Ectodermal cell (in vitro differentiated cells): ENCODE data around the gene ATP5PO.
"Not testable (repeated sequence)": the region's sequence is repeated elsewhere in the genome, so short reads cannot be mapped to it uniquely, and the experiment has no call there.

ENCODE experiments used
- H3K27ac ChIP-seq: 2 replicates; pipeline ENCODE4 v1.7.0; 2013; ENCODE audit warnings: mild to moderate bottlenecking, low read depth, low read length; ENCODE audit not compliant: insufficient read depth, poor library complexity, severe bottlenecking
- H3K27me3 ChIP-seq: 2 replicates; pipeline ENCODE4 v1.7.0; 2013; ENCODE audit warnings: mild to moderate bottlenecking, low read length; ENCODE audit not compliant: insufficient read depth, control insufficient read depth, poor library complexity, severe bottlenecking
- H3K36me3 ChIP-seq: one replicate; pipeline ENCODE4 v1.7.0; 2013; ENCODE audit warnings: low read length; ENCODE audit not compliant: control insufficient read depth, insufficient read depth
- H3K4me1 ChIP-seq: one replicate; pipeline ENCODE4 v1.7.0; 2013; ENCODE audit warnings: low read length; ENCODE audit not compliant: control insufficient read depth, insufficient read depth
- H3K4me3 ChIP-seq: 2 replicates; pipeline ENCODE4 v1.7.0; 2013; ENCODE audit warnings: low read depth, low read length, control low read depth; ENCODE audit not compliant: insufficient read depth
- H3K9me3 ChIP-seq: 2 replicates; pipeline ENCODE4 v1.7.0; 2013; ENCODE audit warnings: mild to moderate bottlenecking, low read length, moderate library complexity; ENCODE audit not compliant: control insufficient read depth
- WGBS, 2 experiments: methylation state at CpG; one replicate each; pipeline ENCODE4 v1.1.7; 2013; ENCODE audit warnings: missing lambda C conversion rate in 2 of 2; 5-methylcytosine and 5-hydroxymethylcytosine counted together

Gene ATP5PO

DNA sequence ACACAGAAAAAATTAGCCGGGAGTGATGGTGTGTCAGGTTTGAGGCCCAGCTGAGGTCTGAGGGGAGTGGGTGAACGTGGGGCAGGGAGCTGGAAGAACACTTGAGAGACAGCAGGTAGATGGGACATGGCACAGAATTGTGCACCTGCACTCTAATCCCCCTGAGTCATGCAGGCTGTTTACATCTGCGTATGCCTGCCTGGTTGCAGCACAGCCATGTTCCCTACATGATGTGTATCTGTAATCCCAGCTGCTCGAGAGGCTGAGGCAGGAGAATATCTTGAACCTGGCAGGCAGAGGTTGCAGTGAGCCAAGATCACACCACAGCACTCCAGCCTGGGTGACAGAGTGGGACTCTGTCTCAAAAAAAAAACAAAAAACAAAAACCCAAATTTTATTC is 44.8 kb downstream of the ATP5PO start:
- no peaks in the 10 kb centered on the region for H3K9me3 ChIP-seq
- WGBS, 2 experiments = 91 to 92% methylated on average over 4 of the region's 4 CpGs
- H3K4me3 ChIP-seq = no peak overlapping the region
- no peaks in the 10 kb centered on the region for H3K4me1 ChIP-seq
- no peaks in the 10 kb centered on the region for H3K27me3 ChIP-seq
- no peaks in the 10 kb centered on the region for H3K36me3 ChIP-seq
- H3K27ac ChIP-seq = no peak overlapping the region

DNA sequence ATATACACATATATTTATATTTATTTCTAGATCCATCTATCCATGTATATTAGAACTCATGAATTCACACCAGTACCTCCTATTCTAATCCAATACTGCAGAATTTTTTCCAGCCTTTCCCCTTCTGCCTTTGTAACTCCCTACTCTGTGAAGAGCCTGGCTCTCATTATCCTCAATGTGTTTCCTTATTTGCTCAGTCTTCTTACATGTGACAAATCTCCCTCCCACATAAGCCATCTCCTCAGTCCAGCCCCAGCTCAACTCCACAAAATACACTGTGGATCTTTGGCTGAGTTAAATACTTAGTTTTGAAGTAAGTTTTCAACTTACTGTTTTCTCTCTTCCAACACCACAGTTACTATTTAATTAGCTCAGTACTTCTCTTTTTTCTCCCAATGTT is 45.7 kb downstream of the ATP5PO start:
- Histone ChIP-seq H3K36me3 (no peaks in the 10 kb centered on the region), H3K27me3 (no peaks in the 10 kb centered on the region), H3K9me3 (no peaks in the 10 kb centered on the region), H3K4me1 (no peaks in the 10 kb centered on the region), H3K4me3 (no peak overlapping the region), H3K27ac (no peak overlapping the region)

DNA sequence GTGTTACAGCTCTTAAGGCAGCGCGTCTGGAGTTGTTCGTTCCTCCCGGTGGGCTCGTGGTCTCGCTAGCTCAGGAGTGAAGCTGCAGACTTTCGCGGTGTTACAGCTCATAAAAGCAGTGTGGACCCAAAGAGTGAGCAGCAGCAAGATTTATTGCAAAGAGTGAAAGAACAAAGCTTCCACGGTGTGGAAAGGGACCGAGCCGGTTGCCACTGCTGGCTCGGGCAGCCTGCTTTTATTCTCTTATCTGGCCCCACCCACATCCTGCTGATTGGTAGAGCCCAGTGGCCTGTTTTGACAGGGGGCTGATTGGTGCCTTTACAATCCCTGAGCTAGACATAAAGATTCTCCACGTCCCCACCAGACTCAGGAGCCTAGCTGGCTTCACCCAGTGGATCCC is 47.7 kb downstream of the ATP5PO start:
- not testable (repeated sequence) for H3K4me1 ChIP-seq, H3K27ac ChIP-seq, H3K27me3 ChIP-seq, H3K9me3 ChIP-seq, H3K4me3 ChIP-seq, H3K36me3 ChIP-seq
- WGBS, 2 experiments = 92 to 93% methylated on average over 13 of the region's 13 CpGs

DNA sequence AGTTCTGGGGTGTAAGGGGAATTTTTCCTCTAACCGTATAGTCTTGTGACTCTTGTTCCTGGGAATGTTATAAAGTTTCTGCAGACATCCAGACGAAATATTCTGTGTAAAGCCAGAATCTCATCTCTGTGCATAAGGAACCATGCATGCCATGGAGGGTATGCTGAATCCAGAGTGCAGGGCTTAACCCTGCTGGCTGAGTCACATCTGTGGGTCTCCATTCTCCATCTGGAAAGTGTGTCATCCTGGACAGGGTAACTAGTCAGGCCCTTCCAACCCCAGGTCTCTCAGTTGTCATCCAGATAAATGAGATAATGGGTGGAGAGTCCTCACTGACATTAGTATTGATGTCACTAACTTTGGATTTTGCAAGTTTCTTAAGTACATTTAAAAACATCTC is 48.8 kb downstream of the ATP5PO start:
- 93 to 96% methylated on average over 2 of the region's 2 CpGs for WGBS, 2 experiments
- H3K4me1 ChIP-seq = no peaks in the 10 kb centered on the region
- H3K9me3 ChIP-seq = no peaks in the 10 kb centered on the region
- H3K36me3 ChIP-seq = no peaks in the 10 kb centered on the region
- H3K27me3 ChIP-seq = no peaks in the 10 kb centered on the region
- no peak overlapping the region for H3K4me3 ChIP-seq
- no peak overlapping the region for H3K27ac ChIP-seq

DNA sequence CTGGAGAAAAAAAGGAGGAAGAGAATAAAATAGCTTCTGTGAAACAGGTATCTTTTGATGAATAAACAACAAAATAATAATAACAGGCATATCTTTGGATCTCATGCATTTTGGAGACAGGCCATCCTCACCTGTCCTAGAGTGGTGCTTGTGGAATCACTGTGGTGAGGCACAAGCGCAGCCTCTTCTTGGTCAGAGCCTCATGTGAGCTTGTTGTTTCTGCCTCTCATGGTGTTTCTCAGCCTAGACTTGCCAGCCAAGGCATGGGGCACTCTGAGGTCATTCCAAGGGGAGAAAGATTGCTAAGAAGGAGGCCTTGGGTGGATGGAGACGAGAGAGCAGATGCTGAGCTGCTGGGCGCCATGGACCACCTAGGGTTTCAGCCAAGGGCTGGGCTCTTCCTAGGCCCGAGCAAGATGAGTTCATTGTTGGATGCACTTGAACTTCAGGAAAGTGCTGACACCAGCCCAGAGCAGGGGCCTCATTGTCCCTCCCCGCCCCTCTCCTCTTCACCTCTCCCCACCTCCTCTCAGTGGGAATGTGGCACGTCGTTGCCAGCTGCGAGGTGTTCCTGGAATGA is 49.5 kb downstream of the ATP5PO start:
- H3K27ac ChIP-seq = no peak overlapping the region
- 92 to 95% methylated on average over 8 of the region's 8 CpGs for WGBS, 2 experiments
- no peaks in the 10 kb centered on the region for H3K9me3 ChIP-seq
- H3K4me3 ChIP-seq = no peak overlapping the region
- no peaks in the 10 kb centered on the region for H3K27me3 ChIP-seq
- H3K36me3 ChIP-seq = no peaks in the 10 kb centered on the region
- no peaks in the 10 kb centered on the region for H3K4me1 ChIP-seq

DNA sequence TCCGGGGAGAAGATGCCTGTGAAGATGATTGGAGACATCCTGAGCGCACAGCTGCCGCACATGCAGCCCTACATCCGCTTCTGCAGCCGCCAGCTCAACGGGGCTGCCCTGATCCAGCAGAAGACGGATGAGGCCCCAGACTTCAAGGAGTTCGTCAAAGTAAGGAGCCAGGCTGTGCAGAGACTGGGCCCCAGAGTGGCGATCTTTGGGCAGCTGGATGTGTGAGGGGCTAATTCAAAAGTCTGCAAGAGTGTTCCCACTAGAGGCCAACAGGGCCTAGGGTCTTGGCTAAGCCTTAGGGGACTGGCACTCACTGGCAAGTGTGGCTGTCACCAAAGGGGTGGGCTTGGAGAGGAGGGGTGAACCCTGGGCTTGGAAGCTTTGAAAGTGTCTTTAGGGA is 50.4 kb downstream of the ATP5PO start:
- 95 to 96% methylated on average over 9 of the region's 9 CpGs for WGBS, 2 experiments
- no peak overlapping the region for H3K27ac ChIP-seq
- H3K27me3 ChIP-seq = no peaks in the 10 kb centered on the region

DNA sequence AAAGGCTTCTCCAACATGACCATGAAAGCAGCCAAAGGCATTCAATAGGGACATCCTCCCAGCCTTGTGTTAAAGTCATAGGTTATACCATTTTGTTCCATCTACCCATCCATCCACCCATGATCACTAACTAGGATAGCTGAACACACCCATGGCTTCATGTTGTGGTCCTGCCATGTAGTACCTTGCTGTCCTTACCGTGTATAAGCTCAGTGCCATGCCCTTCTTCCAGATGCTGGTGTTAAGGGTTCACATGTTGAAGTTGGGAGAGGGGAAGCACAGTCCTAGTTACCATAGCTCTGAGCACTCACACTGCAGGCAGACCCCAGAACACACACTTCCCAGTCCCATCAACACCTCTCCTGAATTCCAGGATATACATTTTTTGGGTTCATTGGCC is 51.5 kb downstream of the ATP5PO start:
- H3K4me3 ChIP-seq = no peak overlapping the region
- 79 to 93% methylated on average over 1 of the region's 1 CpG for WGBS, 2 experiments
- H3K36me3 ChIP-seq = no peaks in the 10 kb centered on the region
- no peaks in the 10 kb centered on the region for H3K27me3 ChIP-seq
- H3K9me3 ChIP-seq = no peaks in the 10 kb centered on the region
- no peak overlapping the region for H3K27ac ChIP-seq
- peaks cover under 1% of the 10 kb centered on the region for H3K4me1 ChIP-seq

More for the DNA sequence above, 50.4 kb downstream of the ATP5PO start:
- Histone ChIP-seq H3K4me1 (no peaks in the 10 kb centered on the region), H3K4me3 (no peak overlapping the region), H3K36me3 (no peaks in the 10 kb centered on the region), H3K9me3 (no peaks in the 10 kb centered on the region)

DNA sequence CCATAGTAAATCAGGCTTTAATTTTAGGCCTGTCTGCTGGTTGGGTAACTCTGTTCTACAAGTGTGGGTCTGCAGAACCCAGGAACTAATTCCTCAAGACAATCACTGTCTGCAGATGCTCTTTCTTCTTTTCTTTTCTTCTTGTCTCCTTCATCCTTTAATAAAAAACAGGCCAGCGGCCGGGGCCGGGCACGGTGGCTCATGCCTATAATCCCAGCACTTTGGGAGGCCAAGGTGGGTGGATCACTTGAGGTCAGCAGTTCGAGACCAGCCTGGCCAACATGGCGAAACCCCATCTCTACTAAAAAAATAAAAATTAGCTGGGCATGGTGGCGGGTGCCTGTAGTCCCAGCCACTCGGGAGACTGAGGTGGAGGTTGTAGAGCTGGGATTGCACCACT is 52.4 kb downstream of the ATP5PO start:
- not testable (repeated sequence) for H3K9me3 ChIP-seq, H3K27me3 ChIP-seq, H3K27ac ChIP-seq, H3K36me3 ChIP-seq, H3K4me3 ChIP-seq
- 85 to 92% methylated on average over 7 to 8 of the region's 8 CpGs for WGBS, 2 experiments
- peaks cover 10% of the 10 kb centered on the region for H3K4me1 ChIP-seq

DNA sequence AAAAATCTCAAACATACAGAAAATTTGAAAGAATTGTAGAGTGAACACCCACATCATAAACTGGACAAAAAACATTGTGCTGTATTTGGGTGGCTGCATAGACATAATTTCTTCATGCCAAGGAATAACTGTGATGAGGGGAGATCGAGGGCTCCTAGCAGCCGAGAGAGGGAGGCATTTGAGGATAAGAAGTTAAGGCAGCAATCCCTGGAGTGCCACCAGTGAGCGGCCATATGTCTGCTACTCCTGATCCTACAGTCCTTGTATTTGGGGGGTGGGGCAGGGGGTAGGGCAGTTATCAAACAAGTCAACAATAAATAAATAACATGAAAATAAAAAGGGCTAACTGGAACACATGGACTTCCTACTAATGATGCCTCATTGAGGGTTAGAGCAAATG is 54.5 kb downstream of the ATP5PO start:
- H3K36me3 ChIP-seq = no peaks in the 10 kb centered on the region
- peaks cover 12% of the 10 kb centered on the region for H3K4me1 ChIP-seq

DNA sequence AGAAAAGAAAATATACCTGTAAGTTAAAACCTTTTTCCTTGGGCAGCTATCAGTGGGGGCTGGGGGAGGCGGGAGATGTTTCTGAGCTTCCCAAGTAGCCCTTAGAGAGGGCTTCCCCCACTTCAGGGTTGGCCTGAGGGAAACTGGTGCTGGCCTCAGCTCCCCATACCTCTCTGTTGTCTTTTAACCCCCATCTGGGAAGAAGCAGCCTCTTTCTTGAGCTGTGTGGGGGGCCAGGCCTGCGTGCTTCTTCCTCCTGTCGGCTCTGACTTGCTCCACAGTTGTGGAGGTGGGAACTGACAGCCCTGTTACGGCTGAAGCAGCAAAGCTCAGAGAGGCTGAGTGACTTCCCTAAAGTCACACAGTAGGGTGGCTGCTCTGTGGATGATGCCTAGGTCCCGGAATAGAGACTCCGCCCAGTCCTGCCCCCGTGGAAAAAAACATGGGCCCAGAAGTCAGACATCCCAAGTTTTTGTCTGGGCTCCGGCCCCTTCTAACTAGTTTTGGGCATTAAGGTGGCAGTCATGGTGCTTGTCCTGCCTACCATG is 55.2 kb downstream of the ATP5PO start:
- peaks cover 12% of the 10 kb centered on the region for H3K4me1 ChIP-seq
- no peak overlapping the region for H3K27ac ChIP-seq
- no peaks in the 10 kb centered on the region for H3K27me3 ChIP-seq
- no peaks in the 10 kb centered on the region for H3K36me3 ChIP-seq
- 87 to 88% methylated on average over 8 of the region's 8 CpGs for WGBS, 2 experiments
- H3K4me3 ChIP-seq = no peak overlapping the region
- no peaks in the 10 kb centered on the region for H3K9me3 ChIP-seq

More for the DNA sequence above, 54.5 kb downstream of the ATP5PO start:
- Histone ChIP-seq H3K4me3 (no peak overlapping the region), H3K9me3 (no peaks in the 10 kb centered on the region), H3K27ac (no peak overlapping the region), H3K27me3 (no peaks in the 10 kb centered on the region)
- WGBS, 2 experiments = 88 to 97% methylated on average over 3 of the region's 3 CpGs
